ENCODE measurements around the gene BORCS8.
"Not testable (repeated sequence)": the region's sequence is repeated elsewhere in the genome, so short reads cannot be mapped to it uniquely, and the experiment has no call there.

BORCS8 gene

GRCh38 chr19:19140476-19140875, 51.5 kb downstream of the BORCS8 start:
- no peak for TF ChIP-seq CTCF (IDR thresholded peaks at IDR 0.05; ENCODE audit: borderline replicate concordance, insufficient read depth, low read depth, low read length)
- H3K4me3 ChIP-seq (ENCODE audit: low read depth, low read length): no peak overlapping the region

- H3K4me3 ChIP-seq (ENCODE audit: low read depth, low read length): no peak overlapping the region
- TF ChIP-seq CTCF (IDR thresholded peaks at IDR 0.05; ENCODE audit: borderline replicate concordance, insufficient read depth, low read depth, low read length): no peak
These were observed 52.1 kb downstream of the BORCS8 start for GRCh38 chr19:19139876-19140229.

GRCh38 chr19:19138109-19138981, 53.6 kb downstream of the BORCS8 start, which contains the start of gene TMEM161A:
TMEM161A (minus strand) TSS chr19:19138478; CDS start chr19:19138428, 50 bp downstream.
- peak within 1 kb of the TSS; percentile 61 for H3K4me3 ChIP-seq (ENCODE audit: low read depth, low read length)
- no peak for TF ChIP-seq CTCF (IDR thresholded peaks at IDR 0.05; ENCODE audit: borderline replicate concordance, insufficient read depth, low read depth, low read length)

DNA sequence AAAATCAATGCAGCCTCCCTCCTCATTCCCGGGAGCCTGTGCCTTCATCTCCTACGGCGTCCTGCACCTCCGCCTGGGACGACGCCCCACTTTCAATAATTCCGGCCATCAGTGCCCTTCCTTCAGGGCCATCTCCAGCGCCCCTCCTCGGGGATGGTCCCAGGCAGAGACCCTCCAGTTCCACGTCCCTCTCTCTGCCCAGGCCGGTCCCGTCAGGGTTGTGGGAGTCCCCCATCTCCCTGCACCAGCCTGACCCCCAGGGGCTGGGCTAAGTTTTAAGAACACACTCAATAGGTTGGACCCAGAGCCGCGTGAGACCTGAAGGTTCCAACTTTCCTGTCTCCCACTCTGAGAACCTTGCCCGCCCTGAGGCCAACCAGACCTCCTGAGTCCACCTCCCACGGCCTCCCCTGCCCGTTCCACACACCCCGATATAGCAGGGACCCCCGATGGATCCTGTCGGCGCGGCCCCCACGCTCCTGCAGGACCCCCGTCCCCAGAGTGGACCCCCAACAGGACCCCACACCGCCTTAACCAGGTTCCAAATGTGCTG, 54.3 kb downstream of the BORCS8 start:
- H3K4me3 ChIP-seq (ENCODE audit: low read depth, low read length): peak overlapping the region; percentile 61
- no peak for TF ChIP-seq CTCF (IDR thresholded peaks at IDR 0.05; ENCODE audit: borderline replicate concordance, insufficient read depth, low read depth, low read length)

GRCh38 chr19:19135713-19136112, 56.2 kb downstream of the BORCS8 start:
- H3K4me3 ChIP-seq (ENCODE audit: low read depth, low read length): not testable (repeated sequence)

GRCh38 chr19:19134687-19135158, 57.2 kb downstream of the BORCS8 start:
- peak overlapping the region; percentile 8 for H3K4me3 ChIP-seq (ENCODE audit: low read depth, low read length)
- no peak for TF ChIP-seq CTCF (IDR thresholded peaks at IDR 0.05; ENCODE audit: borderline replicate concordance, insufficient read depth, low read depth, low read length)

GRCh38 chr19:19133985-19134384, 58.0 kb downstream of the BORCS8 start:
- TF ChIP-seq CTCF (IDR thresholded peaks at IDR 0.05; ENCODE audit: borderline replicate concordance, insufficient read depth, low read depth, low read length): no peak
- no peak overlapping the region for H3K4me3 ChIP-seq (ENCODE audit: low read depth, low read length)

All from GM12875 (cell line).